ENCODE measurements around the gene TACR1. TPM values are rescaled to one million over a fixed set of nuclear protein-coding genes. Genes with fewer than 3 reads are reported as not detected.

TACR1 gene
- total and polyA plus RNA-seq, 2 of the 13 experiments (the other 11 are each of a cell fraction or from before 2014, with no cell fraction given): not detected

DNA sequence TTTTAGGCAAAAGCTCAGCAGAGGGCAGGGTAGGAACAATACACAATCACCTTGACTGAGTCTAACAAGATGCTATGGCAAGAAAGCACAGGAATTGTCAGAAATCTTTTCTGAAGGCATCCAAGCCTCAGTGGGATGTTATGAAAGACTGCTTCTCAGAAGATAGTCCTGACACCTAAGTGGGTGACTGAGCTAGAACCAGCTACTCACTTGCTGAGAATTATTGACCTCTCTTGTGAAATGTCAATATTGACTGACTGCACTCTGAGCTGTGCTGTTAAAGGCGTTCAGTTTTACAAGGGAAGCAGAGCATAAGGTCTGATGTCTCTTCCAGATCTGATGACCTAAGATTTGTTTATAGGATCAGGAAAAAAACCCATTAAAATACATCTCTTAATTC, 46.1 kb downstream of the TACR1 start (continued):
- TF ChIP-seq, protein P1, sequence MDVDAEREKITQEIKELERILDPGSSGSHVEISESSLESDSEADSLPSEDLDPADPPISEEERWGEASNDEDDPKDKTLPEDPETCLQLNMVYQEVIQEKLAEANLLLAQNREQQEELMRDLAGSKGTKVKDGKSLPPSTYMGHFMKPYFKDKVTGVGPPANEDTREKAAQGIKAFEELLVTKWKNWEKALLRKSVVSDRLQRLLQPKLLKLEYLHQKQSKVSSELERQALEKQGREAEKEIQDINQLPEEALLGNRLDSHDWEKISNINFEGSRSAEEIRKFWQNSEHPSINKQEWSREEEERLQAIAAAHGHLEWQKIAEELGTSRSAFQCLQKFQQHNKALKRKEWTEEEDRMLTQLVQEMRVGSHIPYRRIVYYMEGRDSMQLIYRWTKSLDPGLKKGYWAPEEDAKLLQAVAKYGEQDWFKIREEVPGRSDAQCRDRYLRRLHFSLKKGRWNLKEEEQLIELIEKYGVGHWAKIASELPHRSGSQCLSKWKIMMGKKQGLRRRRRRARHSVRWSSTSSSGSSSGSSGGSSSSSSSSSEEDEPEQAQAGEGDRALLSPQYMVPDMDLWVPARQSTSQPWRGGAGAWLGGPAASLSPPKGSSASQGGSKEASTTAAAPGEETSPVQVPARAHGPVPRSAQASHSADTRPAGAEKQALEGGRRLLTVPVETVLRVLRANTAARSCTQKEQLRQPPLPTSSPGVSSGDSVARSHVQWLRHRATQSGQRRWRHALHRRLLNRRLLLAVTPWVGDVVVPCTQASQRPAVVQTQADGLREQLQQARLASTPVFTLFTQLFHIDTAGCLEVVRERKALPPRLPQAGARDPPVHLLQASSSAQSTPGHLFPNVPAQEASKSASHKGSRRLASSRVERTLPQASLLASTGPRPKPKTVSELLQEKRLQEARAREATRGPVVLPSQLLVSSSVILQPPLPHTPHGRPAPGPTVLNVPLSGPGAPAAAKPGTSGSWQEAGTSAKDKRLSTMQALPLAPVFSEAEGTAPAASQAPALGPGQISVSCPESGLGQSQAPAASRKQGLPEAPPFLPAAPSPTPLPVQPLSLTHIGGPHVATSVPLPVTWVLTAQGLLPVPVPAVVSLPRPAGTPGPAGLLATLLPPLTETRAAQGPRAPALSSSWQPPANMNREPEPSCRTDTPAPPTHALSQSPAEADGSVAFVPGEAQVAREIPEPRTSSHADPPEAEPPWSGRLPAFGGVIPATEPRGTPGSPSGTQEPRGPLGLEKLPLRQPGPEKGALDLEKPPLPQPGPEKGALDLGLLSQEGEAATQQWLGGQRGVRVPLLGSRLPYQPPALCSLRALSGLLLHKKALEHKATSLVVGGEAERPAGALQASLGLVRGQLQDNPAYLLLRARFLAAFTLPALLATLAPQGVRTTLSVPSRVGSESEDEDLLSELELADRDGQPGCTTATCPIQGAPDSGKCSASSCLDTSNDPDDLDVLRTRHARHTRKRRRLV (CRISPR knock-in tag; IDR thresholded peaks at IDR 0.05): no peak
- 0 out of 2 replicates have a peak, but pooled peaks have one; percentile 39 for TF ChIP-seq ZNF510 (CRISPR knock-in tag; IDR thresholded peaks at IDR 0.05; ENCODE audit: low read depth)
- TF ChIP-seq SUZ12 (IDR thresholded peaks at IDR 0.05; ENCODE audit: low read depth, low read length): no peak
- no peak for TF ChIP-seq ZFP36L1 (CRISPR knock-in tag; IDR thresholded peaks at IDR 0.05)
- TF ChIP-seq ZFP1 (CRISPR knock-in tag; IDR thresholded peaks at IDR 0.05): peak; percentile 88; the same call in 1 of the 2 replicates
- TF ChIP-seq RELA (CRISPR knock-in tag; IDR thresholded peaks at IDR 0.05): peak; percentile 44; the same call in 1 of the 2 replicates
- TF ChIP-seq, protein P2, sequence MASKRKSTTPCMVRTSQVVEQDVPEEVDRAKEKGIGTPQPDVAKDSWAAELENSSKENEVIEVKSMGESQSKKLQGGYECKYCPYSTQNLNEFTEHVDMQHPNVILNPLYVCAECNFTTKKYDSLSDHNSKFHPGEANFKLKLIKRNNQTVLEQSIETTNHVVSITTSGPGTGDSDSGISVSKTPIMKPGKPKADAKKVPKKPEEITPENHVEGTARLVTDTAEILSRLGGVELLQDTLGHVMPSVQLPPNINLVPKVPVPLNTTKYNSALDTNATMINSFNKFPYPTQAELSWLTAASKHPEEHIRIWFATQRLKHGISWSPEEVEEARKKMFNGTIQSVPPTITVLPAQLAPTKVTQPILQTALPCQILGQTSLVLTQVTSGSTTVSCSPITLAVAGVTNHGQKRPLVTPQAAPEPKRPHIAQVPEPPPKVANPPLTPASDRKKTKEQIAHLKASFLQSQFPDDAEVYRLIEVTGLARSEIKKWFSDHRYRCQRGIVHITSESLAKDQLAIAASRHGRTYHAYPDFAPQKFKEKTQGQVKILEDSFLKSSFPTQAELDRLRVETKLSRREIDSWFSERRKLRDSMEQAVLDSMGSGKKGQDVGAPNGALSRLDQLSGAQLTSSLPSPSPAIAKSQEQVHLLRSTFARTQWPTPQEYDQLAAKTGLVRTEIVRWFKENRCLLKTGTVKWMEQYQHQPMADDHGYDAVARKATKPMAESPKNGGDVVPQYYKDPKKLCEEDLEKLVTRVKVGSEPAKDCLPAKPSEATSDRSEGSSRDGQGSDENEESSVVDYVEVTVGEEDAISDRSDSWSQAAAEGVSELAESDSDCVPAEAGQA (IDR thresholded peaks at IDR 0.05; ENCODE audit: low read depth): 0 out of 2 replicates have a peak, but pooled peaks have one; percentile 40
- TF ChIP-seq, protein P2 (CRISPR knock-in tag; IDR thresholded peaks at IDR 0.05; ENCODE audit: borderline replicate concordance): no peak
- no peak for TF ChIP-seq AHR (CRISPR knock-in tag; IDR thresholded peaks at IDR 0.05)
- peak; percentile 68; the same call in 1 of the 2 replicates for TF ChIP-seq PHF21A (CRISPR knock-in tag; IDR thresholded peaks at IDR 0.05)
- TF ChIP-seq ZSCAN29 (CRISPR knock-in tag; conservative IDR thresholded peaks at IDR 0.05): peak; percentile 86; the same call in 1 of the 2 replicates
- no peak for TF ChIP-seq ZBTB20 (CRISPR knock-in tag; IDR thresholded peaks at IDR 0.05; ENCODE audit: borderline replicate concordance, low read depth)
- TF ChIP-seq, protein P3, sequence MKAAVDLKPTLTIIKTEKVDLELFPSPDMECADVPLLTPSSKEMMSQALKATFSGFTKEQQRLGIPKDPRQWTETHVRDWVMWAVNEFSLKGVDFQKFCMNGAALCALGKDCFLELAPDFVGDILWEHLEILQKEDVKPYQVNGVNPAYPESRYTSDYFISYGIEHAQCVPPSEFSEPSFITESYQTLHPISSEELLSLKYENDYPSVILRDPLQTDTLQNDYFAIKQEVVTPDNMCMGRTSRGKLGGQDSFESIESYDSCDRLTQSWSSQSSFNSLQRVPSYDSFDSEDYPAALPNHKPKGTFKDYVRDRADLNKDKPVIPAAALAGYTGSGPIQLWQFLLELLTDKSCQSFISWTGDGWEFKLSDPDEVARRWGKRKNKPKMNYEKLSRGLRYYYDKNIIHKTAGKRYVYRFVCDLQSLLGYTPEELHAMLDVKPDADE (CRISPR knock-in tag; IDR thresholded peaks at IDR 0.05): no peak
- TF ChIP-seq, protein P4, sequence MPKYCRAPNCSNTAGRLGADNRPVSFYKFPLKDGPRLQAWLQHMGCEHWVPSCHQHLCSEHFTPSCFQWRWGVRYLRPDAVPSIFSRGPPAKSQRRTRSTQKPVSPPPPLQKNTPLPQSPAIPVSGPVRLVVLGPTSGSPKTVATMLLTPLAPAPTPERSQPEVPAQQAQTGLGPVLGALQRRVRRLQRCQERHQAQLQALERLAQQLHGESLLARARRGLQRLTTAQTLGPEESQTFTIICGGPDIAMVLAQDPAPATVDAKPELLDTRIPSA (CRISPR knock-in tag; IDR thresholded peaks at IDR 0.05; ENCODE audit: borderline replicate concordance): no peak
- no peak for TF ChIP-seq HNRNPUL1 (IDR thresholded peaks at IDR 0.05; ENCODE audit: low read depth, low read length)
- no peak for TF ChIP-seq ZNF34 (CRISPR knock-in tag; IDR thresholded peaks at IDR 0.05; ENCODE audit: borderline replicate concordance)
- TF ChIP-seq, protein P5, sequence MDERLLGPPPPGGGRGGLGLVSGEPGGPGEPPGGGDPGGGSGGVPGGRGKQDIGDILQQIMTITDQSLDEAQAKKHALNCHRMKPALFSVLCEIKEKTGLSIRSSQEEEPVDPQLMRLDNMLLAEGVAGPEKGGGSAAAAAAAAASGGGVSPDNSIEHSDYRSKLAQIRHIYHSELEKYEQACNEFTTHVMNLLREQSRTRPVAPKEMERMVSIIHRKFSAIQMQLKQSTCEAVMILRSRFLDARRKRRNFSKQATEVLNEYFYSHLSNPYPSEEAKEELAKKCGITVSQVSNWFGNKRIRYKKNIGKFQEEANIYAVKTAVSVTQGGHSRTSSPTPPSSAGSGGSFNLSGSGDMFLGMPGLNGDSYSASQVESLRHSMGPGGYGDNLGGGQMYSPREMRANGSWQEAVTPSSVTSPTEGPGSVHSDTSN (CRISPR knock-in tag; IDR thresholded peaks at IDR 0.05): no peak
